ENCODE results near the gene AUTS2.
A peak's percentile ranks its signal among the peaks of the same experiment; 100 is the strongest.

AUTS2 gene

GRCh38 chr7:69847921-69848612 is 249.8 kb downstream of the AUTS2 start:
- no peak for DNase-seq (ENCODE audit: low read depth in 2 of 2)

GRCh38 chr7:69849268-69849667 is 251.0 kb downstream of the AUTS2 start:
- DNase-seq (ENCODE audit: low read depth in 2 of 2): no peak

- DNase-seq (ENCODE audit: low read depth in 2 of 2): no peak
Measured at GRCh38 chr7:69857014-69857413, 258.7 kb downstream of the AUTS2 start.

GRCh38 chr7:69858471-69858870 is 260.2 kb downstream of the AUTS2 start:
- DNase-seq (ENCODE audit: low read depth in 2 of 2): no peak

GRCh38 chr7:69859342-69859741 is 261.1 kb downstream of the AUTS2 start:
- DNase-seq (ENCODE audit: low read depth in 2 of 2): no peak

- no peak for DNase-seq (ENCODE audit: low read depth in 2 of 2)
Measured at GRCh38 chr7:69860486-69860885, 262.2 kb downstream of the AUTS2 start.

GRCh38 chr7:69860941-69861622 is 262.8 kb downstream of the AUTS2 start:
- DNase-seq (ENCODE audit: low read depth in 2 of 2): no peak

GRCh38 chr7:69862413-69863064 is 264.3 kb downstream of the AUTS2 start:
- DNase-seq (ENCODE audit: low read depth in 2 of 2): no peak

GRCh38 chr7:69864274-69864673 is 266.0 kb downstream of the AUTS2 start:
- DNase-seq (ENCODE audit: low read depth in 2 of 2): no peak

- DNase-seq (ENCODE audit: low read depth in 2 of 2): no peak
Measured at GRCh38 chr7:69864822-69865221, 266.5 kb downstream of the AUTS2 start.

- no peak for DNase-seq (ENCODE audit: low read depth in 2 of 2)
Measured at GRCh38 chr7:69868921-69869320, 270.6 kb downstream of the AUTS2 start.

GRCh38 chr7:69871213-69871885 is 273.1 kb downstream of the AUTS2 start:
- peak; percentile 32 to 38 for DNase-seq (ENCODE audit: low read depth in 2 of 2)

- no peak for DNase-seq (ENCODE audit: low read depth in 2 of 2)
Measured at GRCh38 chr7:69871886-69872569, 273.8 kb downstream of the AUTS2 start.

GRCh38 chr7:69873512-69873911 is 275.2 kb downstream of the AUTS2 start:
- DNase-seq (ENCODE audit: low read depth in 2 of 2): no peak

GRCh38 chr7:69878015-69878414 is 279.7 kb downstream of the AUTS2 start:
- DNase-seq (ENCODE audit: low read depth in 2 of 2): no peak

- no peak for DNase-seq (ENCODE audit: low read depth in 2 of 2)
Measured at GRCh38 chr7:69878591-69878990, 280.3 kb downstream of the AUTS2 start.

- no peak for DNase-seq (ENCODE audit: low read depth in 2 of 2)
Measured at GRCh38 chr7:69879989-69880388, 281.7 kb downstream of the AUTS2 start.

GRCh38 chr7:69880840-69881239 is 282.6 kb downstream of the AUTS2 start:
- DNase-seq (ENCODE audit: low read depth in 2 of 2): no peak

GRCh38 chr7:69882269-69882668 is 284.0 kb downstream of the AUTS2 start:
- no peak for DNase-seq (ENCODE audit: low read depth in 2 of 2)

GRCh38 chr7:69883399-69883891 is 285.2 kb downstream of the AUTS2 start:
- DNase-seq (ENCODE audit: low read depth in 2 of 2): no peak

- DNase-seq (ENCODE audit: low read depth in 2 of 2): no peak
Measured at GRCh38 chr7:69885431-69885830, 287.2 kb downstream of the AUTS2 start.
